Lower leg skin (tissue), 3 donors: ENCODE measurements around the gene KIZ.

ENCODE experiments used
- CTCF ChIP-seq, 3 donors: fragments of 450-650 bp; IDR thresholded peaks; one replicate each; pipeline ENCODE4 v1.5.1; 2016; ENCODE audit warnings: antibody characterized with exemption in 3 of 3, mild to moderate bottlenecking in 3 of 3, moderate library complexity in 2 of 3
- POLR2A ChIP-seq, 2 donors: fragments of 450-650 bp; IDR thresholded peaks; one replicate each; pipeline ENCODE4 v1.6.1; 2016 to 2017; ENCODE audit warnings: antibody characterized with exemption in 2 of 2, mild to moderate bottlenecking in 1 of 2, moderate library complexity in 1 of 2

- TF ChIP-seq CTCF (IDR thresholded peaks at IDR 0.05): no peak
- TF ChIP-seq POLR2A (IDR thresholded peaks at IDR 0.05): no peak
These were observed 40.9 kb downstream of the KIZ start for GRCh38 chr20:21166801-21167200.
